Stimulated activated CD4-positive, alpha-beta T cell treated with anti-CD3 and anti-CD28 coated beads, Interleukin-12 subunit alpha, Interleukin-12 subunit beta, amount 100 ng/mL, for 4 hours (primary cell): ENCODE measurements around the gene ELANE.
"Not testable (repeated sequence)": the region's sequence is repeated elsewhere in the genome, so short reads cannot be mapped to it uniquely, and the experiment has no call there.

Experiments used
- DNase-seq: peaks from one replicate; pipeline ENCODE4 v3.0.0-alpha.2; 2020

ELANE gene

DNA sequence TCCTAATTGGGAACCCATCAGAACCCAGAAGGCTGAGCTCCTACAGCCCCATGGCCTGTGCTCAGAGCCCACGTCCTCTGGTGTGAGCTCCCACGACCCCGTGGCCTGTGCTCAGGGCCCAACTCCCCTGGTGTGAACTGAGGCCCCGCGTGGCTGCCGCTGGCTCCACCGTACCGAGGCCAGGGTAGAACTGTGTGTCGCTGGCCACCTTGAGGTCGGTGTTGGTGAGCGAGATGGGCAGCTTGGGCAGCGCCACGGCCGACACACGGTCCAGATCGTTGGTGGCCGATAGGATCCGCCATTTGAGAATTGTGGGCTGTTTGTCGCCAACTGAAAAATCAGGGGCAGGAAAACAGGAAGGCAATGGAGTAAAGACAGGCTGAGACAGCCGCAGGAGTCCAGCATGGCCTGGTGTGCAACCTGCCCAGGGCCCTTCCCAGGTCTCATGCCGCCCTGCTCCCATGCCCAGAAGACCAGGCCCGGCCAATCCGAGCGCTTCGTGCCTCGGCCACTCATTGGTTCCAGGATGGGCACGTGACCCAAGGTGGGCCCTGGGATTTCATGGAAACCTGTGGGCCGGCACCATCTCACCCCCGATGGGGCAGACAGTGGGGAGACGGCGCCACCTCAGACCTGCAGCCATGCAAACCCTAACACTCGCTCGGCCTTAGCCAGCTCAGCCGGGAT is 29.4 kb downstream of the ELANE start:
- no peak for DNase-seq

DNA sequence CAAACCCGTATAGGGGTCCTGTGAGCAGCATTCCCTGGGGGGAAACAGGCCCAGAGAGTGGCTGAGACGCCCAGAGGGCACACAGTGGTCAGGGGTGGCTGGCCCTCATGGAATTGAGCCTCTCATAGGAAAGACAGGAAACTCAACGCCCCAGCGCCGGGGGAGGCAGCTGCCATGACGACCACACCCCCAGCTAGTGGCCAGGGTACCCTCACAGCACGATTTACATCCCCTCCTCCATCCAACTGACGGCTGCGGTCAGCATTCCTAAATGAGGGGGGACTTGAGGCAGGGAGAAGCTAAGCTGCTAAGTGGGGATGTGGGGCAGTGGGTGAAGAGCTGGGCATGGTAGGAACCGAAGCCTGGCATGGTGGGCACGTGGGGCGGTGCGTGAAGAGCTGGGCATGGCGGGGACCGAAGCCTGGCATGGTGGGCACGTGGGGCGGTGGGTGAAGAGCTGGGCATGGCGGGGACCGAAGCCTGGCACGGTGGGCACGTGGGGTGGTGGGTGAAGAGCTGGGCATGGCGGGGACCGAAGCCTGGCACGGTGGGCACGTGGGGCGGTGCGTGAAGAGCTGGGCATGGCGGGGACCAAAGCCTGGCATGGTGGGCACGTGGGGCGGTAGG is 30.9 kb downstream of the ELANE start:
- no peak for DNase-seq

DNA sequence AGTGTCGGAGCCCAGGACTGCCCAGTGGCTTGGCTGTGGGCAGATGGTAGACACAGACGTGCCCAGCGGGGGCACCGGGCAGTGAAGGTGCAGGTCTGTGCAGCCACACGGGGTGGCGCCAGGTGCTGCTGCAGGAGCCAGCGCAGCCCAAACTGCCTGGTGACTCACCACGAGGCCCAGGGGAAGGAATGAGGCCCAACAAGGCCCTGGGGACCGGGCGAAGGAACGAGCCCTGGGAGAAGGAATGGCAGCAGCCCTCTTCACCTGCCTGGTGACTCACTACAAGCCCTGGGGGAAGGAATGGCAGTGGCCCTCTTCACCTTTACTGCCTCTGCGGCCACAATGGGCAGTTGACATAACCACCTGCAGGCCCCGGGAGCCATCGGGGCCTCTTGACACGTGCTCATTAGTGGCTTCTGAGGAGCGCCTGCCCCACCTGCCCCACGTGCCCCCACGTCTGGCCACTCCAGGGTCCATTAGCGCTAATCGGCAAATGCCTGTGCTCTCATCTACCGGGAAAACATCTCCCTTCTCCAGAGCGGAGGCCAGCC is 31.6 kb downstream of the ELANE start:
- DNase-seq = no peak

DNA sequence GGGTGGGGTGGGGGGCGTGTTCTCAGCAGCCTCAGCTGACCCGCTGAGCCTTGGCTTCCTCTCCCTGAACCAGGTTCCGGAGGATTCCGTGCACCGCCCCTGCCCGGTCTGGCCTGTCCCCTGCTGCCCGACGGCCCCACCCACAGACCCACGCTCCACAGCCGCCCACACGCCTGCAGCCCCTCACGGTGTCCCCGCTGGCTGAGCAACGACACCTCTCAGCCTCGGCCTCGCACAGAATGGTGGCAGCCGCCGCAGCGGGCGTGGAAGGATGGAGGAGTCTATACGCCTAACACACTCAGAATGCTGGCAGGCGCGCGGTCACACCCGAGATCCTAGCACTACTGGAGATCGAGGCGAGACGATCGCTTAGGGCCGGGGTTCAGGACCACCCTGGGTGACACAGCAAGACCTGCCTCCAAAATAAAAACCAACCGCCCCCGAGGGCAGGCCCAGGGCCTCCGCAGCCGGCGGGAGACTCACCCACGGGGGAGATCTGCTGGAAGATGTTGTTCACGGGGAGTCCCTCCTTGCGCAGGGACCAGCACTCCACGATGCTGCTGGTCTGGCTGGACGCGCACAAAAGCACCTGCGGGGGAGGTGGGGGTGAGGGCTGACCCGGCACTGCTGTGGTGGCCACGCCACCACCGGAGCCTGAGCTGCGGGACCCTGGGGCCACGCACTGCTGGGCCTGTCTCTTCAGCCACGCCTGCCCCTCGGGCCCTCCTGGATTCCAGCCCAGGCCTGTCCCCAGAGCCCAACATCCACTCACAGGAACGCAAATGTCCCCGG is 32.5 kb downstream of the ELANE start:
- DNase-seq = no peak

- DNase-seq = no peak
These were observed 33.6 kb downstream of the ELANE start for GRCh38 chr19:885536-886224.

DNA sequence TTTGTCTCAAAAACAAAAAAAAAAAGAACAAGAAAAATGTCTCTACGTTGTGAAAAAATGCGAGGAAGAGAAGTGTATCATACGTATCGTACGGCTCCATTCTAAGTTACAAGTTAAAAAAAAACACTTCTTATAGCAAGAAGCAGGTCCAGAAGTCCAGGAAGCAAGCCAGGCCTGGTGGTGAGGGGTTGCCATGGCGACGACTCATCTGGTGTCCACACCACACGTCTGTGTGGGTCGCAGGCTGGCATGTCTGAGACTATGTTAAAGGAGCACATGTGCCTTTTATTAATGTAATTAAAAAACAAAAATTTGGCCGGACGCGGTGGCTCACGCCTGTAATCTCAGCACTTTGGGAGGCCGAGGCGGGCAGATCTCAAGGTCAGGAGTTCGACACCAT is 35.0 kb downstream of the ELANE start:
- no peak for DNase-seq

DNA sequence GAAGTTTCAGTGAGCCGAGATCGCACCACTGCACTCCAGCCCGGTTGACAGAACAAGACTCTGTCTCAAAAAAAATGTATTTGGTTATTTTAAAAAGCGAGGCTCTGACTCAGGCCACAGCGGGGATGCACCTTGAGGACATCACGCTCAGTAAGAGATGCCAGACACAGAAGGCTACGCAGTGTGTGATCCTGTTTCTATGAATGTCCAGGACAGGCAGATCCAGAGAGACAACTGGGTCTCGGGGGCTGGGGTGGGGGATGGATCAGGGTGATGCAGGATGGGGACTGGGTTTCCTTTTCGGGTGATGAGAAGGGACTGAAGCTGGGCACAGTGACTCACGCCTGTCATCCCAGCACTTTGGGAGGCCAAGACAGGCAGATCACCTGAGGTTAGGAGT is 35.5 kb downstream of the ELANE start:
- no peak for DNase-seq

- DNase-seq = no peak
These were observed 36.7 kb downstream of the ELANE start for GRCh38 chr19:888581-889385.

DNA sequence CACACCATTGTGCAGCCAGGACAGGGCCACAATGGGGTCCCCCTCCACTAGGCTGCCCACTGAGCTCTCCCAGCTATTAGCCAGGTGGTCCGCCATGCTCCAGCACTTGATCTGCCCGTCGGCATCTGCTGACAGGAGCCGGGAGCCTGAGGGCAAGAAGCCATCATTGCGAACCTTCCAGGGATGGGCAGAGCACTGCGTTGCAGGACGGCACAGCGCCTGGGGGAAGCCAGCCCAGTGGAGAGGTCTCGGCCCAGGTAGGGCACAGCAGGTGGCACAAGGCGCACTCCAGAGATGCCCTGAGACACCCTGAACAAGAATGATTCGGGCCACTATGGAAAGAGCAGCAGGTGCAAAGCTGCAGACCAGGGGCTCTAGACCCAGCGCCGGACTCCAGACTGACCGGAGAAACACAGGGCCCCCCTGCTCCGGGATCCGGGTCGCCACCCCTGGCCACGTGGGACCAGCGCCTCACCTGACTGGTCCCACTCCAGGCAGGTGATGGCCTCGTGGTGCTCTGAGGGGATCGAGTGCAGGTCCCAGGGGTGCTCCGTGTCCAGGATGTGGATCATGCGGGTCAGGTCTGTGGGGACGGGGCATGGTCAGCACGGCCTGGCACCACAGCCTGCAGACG is 37.7 kb downstream of the ELANE start:
- DNase-seq = no peak

GRCh38 chr19:890831-891230 is 38.7 kb downstream of the ELANE start:
- no peak for DNase-seq

DNA sequence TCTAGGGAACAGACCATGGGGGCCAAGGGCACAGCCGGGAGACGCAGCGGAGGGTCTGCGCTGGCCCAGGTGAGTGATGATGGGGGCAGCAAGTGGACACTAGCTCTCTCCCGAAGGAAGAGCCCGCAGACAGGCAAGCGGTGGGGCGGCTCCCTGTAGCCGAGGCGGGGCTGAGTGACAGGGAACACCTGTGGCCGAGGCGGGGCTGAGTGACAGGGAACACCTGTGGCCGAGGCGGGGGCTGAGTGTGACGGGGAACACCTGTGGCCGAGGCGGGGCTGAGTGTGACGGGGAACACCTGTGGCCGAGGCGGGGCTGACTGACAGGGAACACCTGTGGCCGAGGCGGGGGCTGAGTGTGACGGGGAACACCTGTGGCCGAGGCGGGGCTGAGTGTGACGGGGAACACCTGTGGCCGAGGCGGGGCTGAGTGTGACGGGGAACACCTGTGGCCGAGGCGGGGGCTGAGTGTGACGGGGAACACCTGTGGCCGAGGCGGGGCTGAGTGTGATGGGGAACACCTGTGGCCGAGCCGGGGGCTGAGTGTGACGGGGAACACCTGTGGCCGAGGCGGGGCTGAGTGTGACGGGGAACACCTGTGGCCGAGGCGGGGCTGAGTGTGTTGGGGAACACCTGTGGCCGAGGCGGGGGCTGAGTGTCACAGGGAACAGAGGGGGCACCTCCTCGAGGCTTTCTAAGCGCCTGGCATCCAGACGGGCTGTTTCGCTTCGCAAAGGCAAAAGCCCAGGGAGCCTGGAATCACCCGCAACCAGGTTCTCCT is 39.5 kb downstream of the ELANE start:
- DNase-seq = not testable (repeated sequence)

DNA sequence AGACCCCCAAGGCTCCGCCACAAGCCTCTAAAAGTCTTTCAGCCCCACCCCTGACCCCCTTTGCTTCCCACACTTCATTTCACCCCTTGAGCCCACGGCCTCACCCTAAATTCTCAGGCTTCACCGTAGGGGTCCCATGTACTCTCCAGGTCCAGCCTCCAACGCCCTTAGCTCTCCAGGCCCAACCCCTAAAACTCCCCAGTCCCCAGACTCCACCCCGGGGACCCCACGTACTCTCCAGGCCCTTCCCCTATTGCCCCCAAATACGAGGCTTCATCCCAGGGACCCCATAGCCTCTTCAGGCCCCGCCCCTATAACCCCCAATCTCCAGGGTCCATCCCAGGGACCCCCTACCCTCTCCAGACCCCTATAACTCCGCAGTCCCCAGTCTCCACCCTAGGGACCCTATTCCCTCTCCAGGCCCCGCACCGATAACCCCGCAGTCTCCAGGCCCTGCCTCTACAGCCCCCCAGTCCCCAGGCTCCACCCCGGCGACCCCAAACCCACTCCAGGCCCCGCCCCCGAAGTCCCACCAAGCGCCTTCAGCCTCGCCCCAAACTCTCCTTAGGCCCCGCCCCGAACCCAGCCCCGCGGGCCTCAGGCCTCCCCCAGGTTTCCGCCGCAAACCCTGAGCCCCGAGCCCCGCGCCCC is 40.3 kb downstream of the ELANE start:
- DNase-seq = no peak

GRCh38 chr19:892894-893689 is 41.0 kb downstream of the ELANE start, which contains the start of the genes MED16 and RNU6-9:
Gene MED16, minus strand, starts transcription at chr19:893187. Its CDS starts 2,056 bp downstream, at chr19:891131.
Gene RNU6-9, plus strand, starts transcription at chr19:893484.
- DNase-seq = peak; percentile 83

DNA sequence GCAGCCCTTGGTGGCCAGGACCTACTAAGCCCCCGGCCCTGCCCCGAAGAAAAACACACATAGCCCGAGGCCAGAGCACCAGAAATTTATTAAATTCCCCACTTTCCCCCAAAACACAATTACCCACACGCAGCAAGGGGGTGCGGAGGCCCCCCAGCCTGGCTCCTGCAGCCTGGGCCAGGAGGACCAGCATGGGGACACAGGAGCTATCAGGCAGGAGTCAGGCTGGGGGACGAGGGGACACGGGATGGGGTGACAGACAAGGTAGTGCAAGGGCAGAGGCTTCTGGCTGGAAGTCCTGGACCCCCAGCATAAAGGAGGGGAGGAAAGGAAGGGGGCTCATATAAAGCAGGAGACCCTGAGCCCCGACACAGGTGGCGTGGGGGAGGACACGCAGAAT is 44.3 kb downstream of the ELANE start:
- no peak for DNase-seq

GRCh38 chr19:896999-897398 is 44.9 kb downstream of the ELANE start:
- no peak for DNase-seq

GRCh38 chr19:897442-898039 is 45.4 kb downstream of the ELANE start:
- DNase-seq = no peak

DNA sequence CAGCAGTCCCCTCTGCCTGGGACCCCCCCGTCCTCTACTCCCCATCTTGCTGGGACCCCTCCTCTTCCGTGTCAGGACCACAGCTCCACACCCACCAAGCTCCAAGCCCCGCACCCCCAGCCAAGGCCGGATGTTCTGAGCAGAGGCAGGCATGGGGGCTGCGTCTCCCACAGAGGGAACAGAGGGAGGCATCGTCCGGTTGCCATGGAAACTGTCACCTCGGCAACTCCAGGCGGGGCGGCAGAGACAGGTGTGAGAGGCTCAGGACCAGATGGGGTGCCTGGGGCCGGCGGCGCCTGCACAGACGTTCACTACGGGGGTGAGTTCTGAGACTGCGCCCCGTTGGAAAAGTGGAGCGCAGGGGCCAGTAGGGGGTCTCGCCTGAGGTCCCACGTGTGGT is 46.6 kb downstream of the ELANE start:
- no peak for DNase-seq

- no peak for DNase-seq
These were observed 47.4 kb downstream of the ELANE start for GRCh38 chr19:899336-900042.

- DNase-seq = no peak
These were observed 47.9 kb downstream of the ELANE start for GRCh38 chr19:900043-900301.
